Measurements from ENCODE around the gene MYO5B. TPM values are rescaled to one million over a fixed set of nuclear protein-coding genes. Genes with fewer than 3 reads are reported as not detected.

The MYO5B gene
- total and polyA plus RNA-seq, 9 of the 15 experiments (the other 6 are each of a cell fraction or from before 2014, with no cell fraction given), result 0.07 to 0.42 (median 0.28) TPM

GRCh38 chr18:50143294-50143693, 51.7 kb downstream of the MYO5B start:
- TF ChIP-seq BRF1 (IDR thresholded peaks at IDR 0.05; ENCODE audit: borderline replicate concordance, extremely low read depth, insufficient read length), result no peak
- no peak for TF ChIP-seq JUND (IDR thresholded peaks at IDR 0.05; ENCODE audit: borderline replicate concordance, low read depth, low read length)
- no peak for TF ChIP-seq JUND (tag; IDR thresholded peaks at IDR 0.05; ENCODE audit: borderline replicate concordance, low read depth, low read length)
- no peak for TF ChIP-seq MYNN (IDR thresholded peaks at IDR 0.05)
- no peak for TF ChIP-seq MYNN (CRISPR knock-in tag; IDR thresholded peaks at IDR 0.05)
- no peak for TF ChIP-seq L3MBTL2 (IDR thresholded peaks at IDR 0.05)
- TF ChIP-seq HCFC1 (IDR thresholded peaks at IDR 0.05; ENCODE audit: low read depth, low read length), result no peak
- no peak for TF ChIP-seq ARHGAP35 (IDR thresholded peaks at IDR 0.05; ENCODE audit: partially characterized antibody)
- no peak for TF ChIP-seq ZEB2 (IDR thresholded peaks at IDR 0.05)
- no peak for TF ChIP-seq NFATC3 (IDR thresholded peaks at IDR 0.05)
- TF ChIP-seq ETV1 (tag; conservative IDR thresholded peaks at IDR 0.05; ENCODE audit: low read depth), result no peak
- no peak for TF ChIP-seq NR3C1 (CRISPR knock-in tag; IDR thresholded peaks at IDR 0.05)
- no peak for TF ChIP-seq RBM15 (IDR thresholded peaks at IDR 0.05; ENCODE audit: insufficient read depth, low read length)
- no peak for TF ChIP-seq BDP1 (IDR thresholded peaks at IDR 0.05; ENCODE audit: insufficient read depth, insufficient read length)
- TF ChIP-seq HOXB6 (CRISPR knock-in tag; IDR thresholded peaks at IDR 0.05; ENCODE audit: borderline replicate concordance), result no peak
- TF ChIP-seq FUS (optimal IDR thresholded peaks at IDR 0.05; ENCODE audit: low read depth, low read length), result no peak
- no peak for TF ChIP-seq CEBPG (CRISPR knock-in tag; IDR thresholded peaks at IDR 0.05)
- no peak for TF ChIP-seq CEBPG (tag; conservative IDR thresholded peaks at IDR 0.05 in 1 of 2, IDR thresholded peaks at IDR 0.05 in 1 of 2)
- no peak for TF ChIP-seq ZNF445 (CRISPR knock-in tag; IDR thresholded peaks at IDR 0.05; ENCODE audit: low read depth)
- DNase-seq (ENCODE audit: extremely low read depth in 1 of 4, low spot score in 3 of 4), result no peak
- Histone ChIP-seq H3K36me3 (ENCODE audit: control insufficient read depth, insufficient read depth, low read length) (no peaks in the 10 kb centered on the region), H3K4me2 (ENCODE audit: insufficient read depth, low read length) (no peak overlapping the region), H3K4me3 (no peak overlapping the region), H3K27ac (ENCODE audit: extremely low read depth, low read depth, low read length) (no peak overlapping the region), H3K9ac (ENCODE audit: insufficient read depth in 1 of 2, low read depth in 2 of 2, low read length in 2 of 2) (no peak overlapping the region), H3K9me1 (ENCODE audit: control insufficient read depth, insufficient read depth, low read length) (no peaks in the 10 kb centered on the region), H3K27me3 (ENCODE audit: control insufficient read depth in 2 of 2, insufficient read depth in 2 of 2, low read length in 2 of 2) (peaks cover 0 to 10% of the 10 kb centered on the region in 2 experiments; a peak in 1 of 5 replicates), H2AFZ (ENCODE audit: low read depth, low read length) (no peak overlapping the region), H3K79me2 (ENCODE audit: control insufficient read depth, insufficient read depth, low read length) (no peaks in the 10 kb centered on the region), H3K9me3 (replicated peaks; ENCODE audit: control insufficient read depth, insufficient read depth, low read depth, low read length) (no peaks in the 10 kb centered on the region), H3K4me1 (replicated peaks in 1 of 2; ENCODE audit: control insufficient read depth in 2 of 2, insufficient read depth in 2 of 2, low read length in 2 of 2) (no peaks in the 10 kb centered on the region), H4K20me1 (replicated peaks; ENCODE audit: control insufficient read depth, insufficient read depth, low read length) (no peaks in the 10 kb centered on the region)
- POLR2A ChIA-PET, result no interaction called here
- intact Hi-C loops (cut with micrococcal nuclease), result no loop called here
- no peak for FAIRE-seq
- CTCF ChIA-PET (ENCODE audit: low intra/inter-chr PET ratio), result no interaction called here
- in situ Hi-C loops (cut with MboI), result no loop called here
- no peak for ATAC-seq
- 0% methylated on average over 3 of the region's 3 CpGs for WGBS (ENCODE audit: insufficient coverage, low coverage, missing lambda C conversion rate)
- BruUV-seq (replicated peaks), result no TSS peak
